ENCODE data around the gene ARHGEF25. TPM values are rescaled to one million over a fixed set of nuclear protein-coding genes. Genes with fewer than 3 reads are reported as not detected.

The ARHGEF25 gene
- total and polyA plus RNA-seq, 2 of the 13 experiments (the other 11 are each of a cell fraction or from before 2014, with no cell fraction given), result 11.5 to 12.5 TPM

GRCh38 chr12:57575771-57576612, 35.2 kb upstream of the ARHGEF25 start (continued):
- TF ChIP-seq BRF2 (CRISPR knock-in tag; IDR thresholded peaks at IDR 0.05) (no peak), ZNF766 (CRISPR knock-in tag; IDR thresholded peaks at IDR 0.05; ENCODE audit: borderline replicate concordance) (no peak), ZFP37 (CRISPR knock-in tag; IDR thresholded peaks at IDR 0.05; ENCODE audit: borderline replicate concordance) (no peak; the same call in 1 of the 2 replicates), PRMT3 (CRISPR knock-in tag; IDR thresholded peaks at IDR 0.05; ENCODE audit: borderline replicate concordance, low read depth) (peak; percentile 65; the same call in 1 of the 2 replicates), ZNF260 (CRISPR knock-in tag; IDR thresholded peaks at IDR 0.05; ENCODE audit: borderline replicate concordance, low read depth) (no peak), ZNF775 (CRISPR knock-in tag; IDR thresholded peaks at IDR 0.05; ENCODE audit: borderline replicate concordance) (no peak), RFX5 (IDR thresholded peaks at IDR 0.05; ENCODE audit: low read depth, low read length) (no peak), KMT2B (CRISPR knock-in tag; IDR thresholded peaks at IDR 0.05) (peak; percentile 21; the same call in 1 of the 2 replicates), ZNF747 (CRISPR knock-in tag; IDR thresholded peaks at IDR 0.05; ENCODE audit: borderline replicate concordance) (peak; percentile 52; the same call in 1 of the 2 replicates), TOPORS (CRISPR knock-in tag; IDR thresholded peaks at IDR 0.05) (no peak), NR0B2 (CRISPR knock-in tag; IDR thresholded peaks at IDR 0.05) (no peak), SPEN (CRISPR knock-in tag; IDR thresholded peaks at IDR 0.05; ENCODE audit: low read depth) (peak; percentile 56; the same call in 1 of the 2 replicates), JUNB (CRISPR knock-in tag; IDR thresholded peaks at IDR 0.05; ENCODE audit: borderline replicate concordance) (0 out of 2 replicates have a peak, but pooled peaks have one; percentile 10), GLI4 (CRISPR knock-in tag; IDR thresholded peaks at IDR 0.05; ENCODE audit: borderline replicate concordance) (no peak; the same call in 1 of the 2 replicates), ZNF709 (CRISPR knock-in tag; IDR thresholded peaks at IDR 0.05) (no peak), ZNF619 (CRISPR knock-in tag; IDR thresholded peaks at IDR 0.05) (no peak), ZIK1 (CRISPR knock-in tag; IDR thresholded peaks at IDR 0.05; ENCODE audit: borderline replicate concordance, low read depth) (no peak), FOXC1 (CRISPR knock-in tag; IDR thresholded peaks at IDR 0.05; ENCODE audit: borderline replicate concordance) (0 out of 2 replicates have a peak, but pooled peaks have one; percentile 19)
- TF ChIP-seq, protein P1, sequence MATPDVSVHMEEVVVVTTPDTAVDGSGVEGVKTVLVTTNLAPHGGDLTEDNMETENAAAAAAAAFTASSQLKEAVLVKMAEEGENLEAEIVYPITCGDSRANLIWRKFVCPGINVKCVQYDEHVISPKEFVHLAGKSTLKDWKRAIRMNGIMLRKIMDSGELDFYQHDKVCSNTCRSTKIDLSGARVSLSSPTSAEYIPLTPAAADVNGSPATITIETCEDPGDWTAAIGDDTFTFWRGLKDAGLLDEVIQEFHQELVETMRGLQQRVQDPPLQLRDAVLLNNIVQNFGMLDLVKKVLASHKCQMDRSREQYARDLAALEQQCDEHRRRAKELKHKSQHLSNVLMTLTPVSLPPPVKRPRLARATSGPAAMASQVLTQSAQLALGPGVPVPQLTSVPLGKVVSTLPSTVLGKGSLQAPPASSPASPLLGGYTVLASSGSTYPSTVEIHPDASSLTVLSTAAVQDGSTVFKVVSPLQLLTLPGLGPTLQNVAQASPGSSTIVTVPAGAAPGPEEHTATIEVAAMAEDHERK (CRISPR knock-in tag; IDR thresholded peaks at IDR 0.05; ENCODE audit: low read depth), result no peak
- TF ChIP-seq, protein P2, sequence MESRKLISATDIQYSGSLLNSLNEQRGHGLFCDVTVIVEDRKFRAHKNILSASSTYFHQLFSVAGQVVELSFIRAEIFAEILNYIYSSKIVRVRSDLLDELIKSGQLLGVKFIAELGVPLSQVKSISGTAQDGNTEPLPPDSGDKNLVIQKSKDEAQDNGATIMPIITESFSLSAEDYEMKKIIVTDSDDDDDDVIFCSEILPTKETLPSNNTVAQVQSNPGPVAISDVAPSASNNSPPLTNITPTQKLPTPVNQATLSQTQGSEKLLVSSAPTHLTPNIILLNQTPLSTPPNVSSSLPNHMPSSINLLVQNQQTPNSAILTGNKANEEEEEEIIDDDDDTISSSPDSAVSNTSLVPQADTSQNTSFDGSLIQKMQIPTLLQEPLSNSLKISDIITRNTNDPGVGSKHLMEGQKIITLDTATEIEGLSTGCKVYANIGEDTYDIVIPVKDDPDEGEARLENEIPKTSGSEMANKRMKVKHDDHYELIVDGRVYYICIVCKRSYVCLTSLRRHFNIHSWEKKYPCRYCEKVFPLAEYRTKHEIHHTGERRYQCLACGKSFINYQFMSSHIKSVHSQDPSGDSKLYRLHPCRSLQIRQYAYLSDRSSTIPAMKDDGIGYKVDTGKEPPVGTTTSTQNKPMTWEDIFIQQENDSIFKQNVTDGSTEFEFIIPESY (CRISPR knock-in tag; IDR thresholded peaks at IDR 0.05), result no peak
- TF ChIP-seq, protein P3, sequence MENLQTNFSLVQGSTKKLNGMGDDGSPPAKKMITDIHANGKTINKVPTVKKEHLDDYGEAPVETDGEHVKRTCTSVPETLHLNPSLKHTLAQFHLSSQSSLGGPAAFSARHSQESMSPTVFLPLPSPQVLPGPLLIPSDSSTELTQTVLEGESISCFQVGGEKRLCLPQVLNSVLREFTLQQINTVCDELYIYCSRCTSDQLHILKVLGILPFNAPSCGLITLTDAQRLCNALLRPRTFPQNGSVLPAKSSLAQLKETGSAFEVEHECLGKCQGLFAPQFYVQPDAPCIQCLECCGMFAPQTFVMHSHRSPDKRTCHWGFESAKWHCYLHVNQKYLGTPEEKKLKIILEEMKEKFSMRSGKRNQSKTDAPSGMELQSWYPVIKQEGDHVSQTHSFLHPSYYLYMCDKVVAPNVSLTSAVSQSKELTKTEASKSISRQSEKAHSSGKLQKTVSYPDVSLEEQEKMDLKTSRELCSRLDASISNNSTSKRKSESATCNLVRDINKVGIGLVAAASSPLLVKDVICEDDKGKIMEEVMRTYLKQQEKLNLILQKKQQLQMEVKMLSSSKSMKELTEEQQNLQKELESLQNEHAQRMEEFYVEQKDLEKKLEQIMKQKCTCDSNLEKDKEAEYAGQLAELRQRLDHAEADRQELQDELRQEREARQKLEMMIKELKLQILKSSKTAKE (CRISPR knock-in tag; IDR thresholded peaks at IDR 0.05; ENCODE audit: borderline replicate concordance), result no peak
